ENCODE data around the gene RIT1.

GRCh38 chr1:155884031-155884960 is 26.9 kb downstream of the RIT1 start:
- TF ChIP-seq CTCF (conservative IDR thresholded peaks at IDR 0.05; ENCODE audit: low read length) = no peak
- TF ChIP-seq EZH2phosphoT487 (IDR thresholded peaks at IDR 0.05; ENCODE audit: borderline replicate concordance, low read depth, low read length) = no peak

Measured in OCI-LY7 (cell line).